ENCODE results near the gene ADGRG6. TPM values are rescaled to one million over a fixed set of nuclear protein-coding genes. Genes with fewer than 3 reads are reported as not detected.

The ADGRG6 gene
- 11.2 and 12.1 TPM in 2 replicates for total RNA-seq (2014; rRNA removed; shearing (Covaris generic))

GRCh38 chr6:142301651-142302391, at the start of gene ADGRG6:
ADGRG6 (plus strand) TSS chr6:142302007; CDS start chr6:142302330, 323 bp downstream.

Other genes starting within 250 kb of the ADGRG6 start
- not detected in 2 replicates for gene GJE1, start 169.1 kb upstream of the ADGRG6 start, total RNA-seq (2014; rRNA removed; shearing (Covaris generic))
- gene NMBR, start 154.9 kb upstream of the ADGRG6 start, total RNA-seq (2014; rRNA removed; shearing (Covaris generic)) = not detected in 2 replicates
- gene VTA1, start 154.7 kb upstream of the ADGRG6 start, total RNA-seq (2014; rRNA removed; shearing (Covaris generic)) = 31.5 and 35.8 TPM in 2 replicates